H1 (cell line): Measurements from ENCODE around the gene EXOC3L1. TPM values are rescaled to one million over a fixed set of nuclear protein-coding genes. Genes with fewer than 3 reads are reported as not detected.
A peak's percentile ranks its signal among the peaks of the same experiment; 100 is the strongest.

Experiments used
- BRCA1 ChIP-seq: IDR thresholded peaks from 2 replicates; pipeline ENCODE4 v1.6.1; 2012; ENCODE audit warnings: low read depth, low read length, improper control_type of control experiment
- CHD1 ChIP-seq: IDR thresholded peaks from 2 replicates; pipeline ENCODE4 v1.6.1; 2012; ENCODE audit warnings: low read depth, low read length, improper control_type of control experiment
- CREB1 ChIP-seq: IDR thresholded peaks from 2 replicates; pipeline ENCODE4 v1.6.1; 2012; ENCODE audit warnings: inconsistent platforms
- CTBP2 ChIP-seq: IDR thresholded peaks from 2 replicates; pipeline ENCODE4 v1.7.0; 2011; ENCODE audit warnings: borderline replicate concordance, mild to moderate bottlenecking, moderate library complexity, mixed read lengths, low read length; ENCODE audit not compliant: insufficient read depth, insufficient read length
- EZH2 ChIP-seq: fragments of 200-600 bp; sonication (generic); IDR thresholded peaks from 2 replicates; pipeline ENCODE4 v1.7.1; 2012; ENCODE audit warnings: low read depth, mild to moderate bottlenecking, moderate library complexity, low read length, inconsistent platforms; ENCODE audit not compliant: severe bottlenecking
- HDAC2 ChIP-seq, 2 experiments: fragments of 300-600 bp in 1 of 2; sonication (generic) in 1 of 2; IDR thresholded peaks; 2 replicates each; pipeline ENCODE4 v1.6.1; 2011 to 2012; ENCODE audit warnings: low read depth in 2 of 2, low read length in 2 of 2, mild to moderate bottlenecking in 2 of 2, moderate library complexity in 2 of 2, borderline replicate concordance in 1 of 2, inconsistent platforms in 1 of 2
- JUND ChIP-seq: IDR thresholded peaks from 2 replicates; pipeline ENCODE4 v1.6.1; 2011; ENCODE audit warnings: mild to moderate bottlenecking, improper control_type of control experiment, low read length
- KDM5A ChIP-seq: fragments of 200-600 bp; IDR thresholded peaks from 2 replicates; pipeline ENCODE4 v1.7.1; 2012; ENCODE audit warnings: mild to moderate bottlenecking, low read length, inconsistent platforms, mixed read lengths
- MAFK ChIP-seq: IDR thresholded peaks from 2 replicates; pipeline ENCODE4 v1.6.1; 2012; ENCODE audit warnings: low read depth, mild to moderate bottlenecking, improper control_type of control experiment, low read length
- PHF8 ChIP-seq: fragments of 200-600 bp; sonication (generic); conservative IDR thresholded peaks from 2 replicates; pipeline ENCODE4 v1.7.1; 2012; ENCODE audit warnings: low read depth, mild to moderate bottlenecking, inconsistent platforms, low read length, moderate library complexity
- POLR2A ChIP-seq, 2 experiments: IDR thresholded peaks; 1 replicate in 1 of 2; 2 replicates in 1 of 2; pipeline ENCODE4 v1.6.1; 2011; ENCODE audit warnings: low read depth in 2 of 2, low read length in 2 of 2, mild to moderate bottlenecking in 2 of 2; ENCODE audit errors: control extremely low read depth in 1 of 2
- POLR2AphosphoS5 ChIP-seq: IDR thresholded peaks from 2 replicates; pipeline ENCODE4 v1.6.1; 2011; ENCODE audit warnings: low read depth, low read length
- RNF2 ChIP-seq: fragments of 200-900, 300-1000 bp; sonication (generic); IDR thresholded peaks from 2 replicates; pipeline ENCODE4 v1.7.1; 2016; ENCODE audit warnings: borderline replicate concordance, low read depth, mild to moderate bottlenecking, antibody characterized with exemption, low read length; ENCODE audit not compliant: poor library complexity, severe bottlenecking; ENCODE audit errors: missing control alignments
- RXRA ChIP-seq: IDR thresholded peaks from 2 replicates; pipeline ENCODE4 v1.6.1; 2011; ENCODE audit warnings: low read depth, mild to moderate bottlenecking, low read length, moderate library complexity; ENCODE audit not compliant: insufficient read depth
- SAP30 ChIP-seq: fragments of 300-600 bp; sonication (generic); IDR thresholded peaks from 2 replicates; pipeline ENCODE4 v1.7.1; 2012; ENCODE audit warnings: low read length, moderate library complexity, mild to moderate bottlenecking, inconsistent platforms; ENCODE audit not compliant: insufficient read depth, insufficient replicate concordance
- SIRT6 ChIP-seq: IDR thresholded peaks from one replicate; pipeline ENCODE4 v1.7.1; 2012; ENCODE audit warnings: low read length, inconsistent platforms
- SIX5 ChIP-seq: IDR thresholded peaks from 2 replicates; pipeline ENCODE4 v1.6.1; 2011; ENCODE audit warnings: mild to moderate bottlenecking, low read depth, low read length
- SP2 ChIP-seq: IDR thresholded peaks from 2 replicates; pipeline ENCODE4 v1.6.1; 2012; ENCODE audit warnings: mild to moderate bottlenecking, low read length, inconsistent platforms
- SUZ12 ChIP-seq: fragments of 200-600 bp; sonication (generic); IDR thresholded peaks from 2 replicates; pipeline ENCODE4 v1.6.1; 2012; ENCODE audit warnings: mild to moderate bottlenecking, inconsistent platforms, low read length, moderate library complexity, mixed read lengths
- TAF1 ChIP-seq: IDR thresholded peaks from 2 replicates; pipeline ENCODE4 v1.6.1; 2011; ENCODE audit warnings: mild to moderate bottlenecking, low read depth, low read length
- TEAD4 ChIP-seq: IDR thresholded peaks from 2 replicates; pipeline ENCODE4 v1.6.1; 2012; ENCODE audit warnings: low read depth, low read length, inconsistent platforms, mixed read lengths
- polyA plus RNA-seq, 7 experiments: library from polyadenylated mRNA; depleted of rRNA in 3 of 7; stranded (reverse) in 5 of 7; unstranded in 2 of 7; fragments of >200 nt in 5 of 7; fragments of 200-250 nt in 2 of 7; gene quantifications; 1 replicate in 5 of 7; 2 replicates in 1 of 7; 4 replicates in 1 of 7; pipeline versions ENCODE4 v1.2.1 to v1.2.3, GENCODE V29; 2011 to 2013; ENCODE audit warnings: missing spikeins in 2 of 7, mixed read lengths in 2 of 7
- total RNA-seq: library from RNA; stranded (reverse); fragmentation: NEBNext Ultra II Directional; extraction: Animal tissue kit (Norgen Biotek cat#: 25700); gene quantifications from 2 replicates; pipeline ENCODE4 v1.2.1, GENCODE V29; 2021
- TF ChIP-seq, protein P1 (sequence below), 3 experiments: IDR thresholded peaks; 1 replicate in 2 of 3; 2 replicates in 1 of 3; pipeline versions ENCODE4 v1.5.1 to v1.6.1; 2011; ENCODE audit warnings: low read length in 3 of 3, mild to moderate bottlenecking in 3 of 3, inconsistent platforms in 2 of 3, low read depth in 1 of 3, moderate library complexity in 1 of 3; ENCODE audit not compliant: insufficient read depth in 1 of 3; ENCODE audit errors: control extremely low read depth in 1 of 3

EXOC3L1 gene
- total and polyA plus RNA-seq, 2 of the 8 experiments (the other 6 are each of a cell fraction or from before 2014, with no cell fraction given) = 1.3 TPM

GRCh38 chr16:67170949-67171649 lies 18.8 kb downstream of the EXOC3L1 start (continued):
- TF ChIP-seq, protein P1, sequence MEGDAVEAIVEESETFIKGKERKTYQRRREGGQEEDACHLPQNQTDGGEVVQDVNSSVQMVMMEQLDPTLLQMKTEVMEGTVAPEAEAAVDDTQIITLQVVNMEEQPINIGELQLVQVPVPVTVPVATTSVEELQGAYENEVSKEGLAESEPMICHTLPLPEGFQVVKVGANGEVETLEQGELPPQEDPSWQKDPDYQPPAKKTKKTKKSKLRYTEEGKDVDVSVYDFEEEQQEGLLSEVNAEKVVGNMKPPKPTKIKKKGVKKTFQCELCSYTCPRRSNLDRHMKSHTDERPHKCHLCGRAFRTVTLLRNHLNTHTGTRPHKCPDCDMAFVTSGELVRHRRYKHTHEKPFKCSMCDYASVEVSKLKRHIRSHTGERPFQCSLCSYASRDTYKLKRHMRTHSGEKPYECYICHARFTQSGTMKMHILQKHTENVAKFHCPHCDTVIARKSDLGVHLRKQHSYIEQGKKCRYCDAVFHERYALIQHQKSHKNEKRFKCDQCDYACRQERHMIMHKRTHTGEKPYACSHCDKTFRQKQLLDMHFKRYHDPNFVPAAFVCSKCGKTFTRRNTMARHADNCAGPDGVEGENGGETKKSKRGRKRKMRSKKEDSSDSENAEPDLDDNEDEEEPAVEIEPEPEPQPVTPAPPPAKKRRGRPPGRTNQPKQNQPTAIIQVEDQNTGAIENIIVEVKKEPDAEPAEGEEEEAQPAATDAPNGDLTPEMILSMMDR (IDR thresholded peaks at IDR 0.05; ENCODE audit: control extremely low read depth in 1 of 3, insufficient read depth in 1 of 3, low read depth in 1 of 3, low read length in 3 of 3) = no peak
- TF ChIP-seq SUZ12 (peak; percentile 79), RXRA (no peak), TAF1 (no peak), SIRT6 (no peak), SP2 (no peak), EZH2 (peak; percentile 71), CHD1 (no peak), KDM5A (no peak), HDAC2 (IDR thresholded peaks at IDR 0.05; ENCODE audit: borderline replicate concordance in 1 of 2, low read depth in 2 of 2, low read length in 2 of 2) (no peak), CREB1 (no peak), PHF8 (no peak), POLR2AphosphoS5 (no peak), SIX5 (no peak), TEAD4 (no peak), MAFK (no peak), RNF2 (peak; percentile 37), POLR2A (IDR thresholded peaks at IDR 0.05; ENCODE audit: control extremely low read depth in 1 of 2, low read depth in 2 of 2, low read length in 2 of 2) (no peak), BRCA1 (no peak), SAP30 (no peak), JUND (no peak), CTBP2 (no peak)
